ENCODE results near the gene FBXW7.

DNA sequence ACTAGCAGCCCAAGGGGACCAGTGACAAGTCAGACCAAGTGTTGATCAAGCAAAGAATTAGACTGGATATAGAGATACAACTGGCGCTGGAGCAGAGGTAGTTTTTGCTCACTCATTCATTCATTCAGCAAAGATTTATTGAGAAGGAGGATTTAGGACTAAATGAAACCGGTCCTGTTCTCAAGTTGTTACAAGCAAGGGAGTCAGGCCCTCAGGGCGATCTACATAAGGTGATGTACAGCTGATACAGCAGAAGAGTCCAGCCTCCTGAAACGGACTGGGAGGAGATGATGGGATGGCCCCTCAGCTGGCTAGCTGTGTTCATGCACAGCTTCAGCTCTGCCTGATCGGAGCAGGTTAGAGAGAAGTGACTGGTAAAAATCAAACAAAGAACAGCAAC lies 242.4 kb downstream of the FBXW7 start:
- TF ChIP-seq, protein P1, sequence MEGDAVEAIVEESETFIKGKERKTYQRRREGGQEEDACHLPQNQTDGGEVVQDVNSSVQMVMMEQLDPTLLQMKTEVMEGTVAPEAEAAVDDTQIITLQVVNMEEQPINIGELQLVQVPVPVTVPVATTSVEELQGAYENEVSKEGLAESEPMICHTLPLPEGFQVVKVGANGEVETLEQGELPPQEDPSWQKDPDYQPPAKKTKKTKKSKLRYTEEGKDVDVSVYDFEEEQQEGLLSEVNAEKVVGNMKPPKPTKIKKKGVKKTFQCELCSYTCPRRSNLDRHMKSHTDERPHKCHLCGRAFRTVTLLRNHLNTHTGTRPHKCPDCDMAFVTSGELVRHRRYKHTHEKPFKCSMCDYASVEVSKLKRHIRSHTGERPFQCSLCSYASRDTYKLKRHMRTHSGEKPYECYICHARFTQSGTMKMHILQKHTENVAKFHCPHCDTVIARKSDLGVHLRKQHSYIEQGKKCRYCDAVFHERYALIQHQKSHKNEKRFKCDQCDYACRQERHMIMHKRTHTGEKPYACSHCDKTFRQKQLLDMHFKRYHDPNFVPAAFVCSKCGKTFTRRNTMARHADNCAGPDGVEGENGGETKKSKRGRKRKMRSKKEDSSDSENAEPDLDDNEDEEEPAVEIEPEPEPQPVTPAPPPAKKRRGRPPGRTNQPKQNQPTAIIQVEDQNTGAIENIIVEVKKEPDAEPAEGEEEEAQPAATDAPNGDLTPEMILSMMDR (IDR thresholded peaks at IDR 0.05) = no peak
- no peak for TF ChIP-seq EZH2 (IDR thresholded peaks at IDR 0.05; ENCODE audit: borderline replicate concordance, insufficient read depth, low read depth, low read length, poor library complexity, severe bottlenecking)
